GM21360 (cell line): Measurements from ENCODE around the gene SAMD8.
"Not testable (repeated sequence)": the region's sequence is repeated elsewhere in the genome, so short reads cannot be mapped to it uniquely, and the experiment has no call there.

Experiments
- ATAC-seq: cut with Tn5 transposase; IDR thresholded peaks from one replicate; pipeline ENCODE4 v1.9.1; 2021; ENCODE audit warnings: mild to moderate bottlenecking, moderate library complexity; ENCODE audit not compliant: unreplicated experiment

Gene SAMD8

DNA sequence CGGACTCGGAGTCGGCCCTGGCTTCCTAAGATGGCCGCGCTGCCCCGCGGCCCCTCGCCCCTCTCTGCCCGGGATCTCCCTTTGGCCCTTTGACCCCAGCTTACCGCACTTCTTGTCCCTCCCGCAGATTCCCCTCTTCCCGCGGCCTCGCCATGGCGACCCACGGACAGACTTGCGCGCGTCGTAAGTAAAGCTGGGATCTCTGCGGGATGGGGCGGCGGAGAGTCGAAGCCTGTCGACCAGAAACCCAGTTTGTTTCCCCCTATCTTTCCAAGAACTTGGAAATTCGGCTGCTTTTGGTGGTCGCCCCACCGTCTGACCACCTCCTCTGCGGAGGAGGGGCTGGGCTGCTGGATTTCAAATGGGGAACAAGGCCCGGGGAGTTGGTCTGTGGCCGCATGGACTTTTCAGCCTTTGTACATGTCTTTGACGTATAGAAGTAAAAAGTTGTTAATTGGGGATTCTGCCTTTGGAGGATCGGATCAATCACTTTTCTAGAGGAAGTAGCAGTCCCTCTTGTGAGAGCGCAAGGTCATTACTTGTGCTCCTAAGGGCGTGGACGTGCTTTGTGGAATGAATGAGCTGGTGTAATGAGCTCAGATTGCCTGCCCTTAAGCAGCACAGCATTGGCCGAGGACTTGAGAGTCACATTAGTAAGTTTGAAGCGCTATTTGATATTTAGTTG is 99.7 kb downstream of the SAMD8 start:
- ATAC-seq, result no peak

DNA sequence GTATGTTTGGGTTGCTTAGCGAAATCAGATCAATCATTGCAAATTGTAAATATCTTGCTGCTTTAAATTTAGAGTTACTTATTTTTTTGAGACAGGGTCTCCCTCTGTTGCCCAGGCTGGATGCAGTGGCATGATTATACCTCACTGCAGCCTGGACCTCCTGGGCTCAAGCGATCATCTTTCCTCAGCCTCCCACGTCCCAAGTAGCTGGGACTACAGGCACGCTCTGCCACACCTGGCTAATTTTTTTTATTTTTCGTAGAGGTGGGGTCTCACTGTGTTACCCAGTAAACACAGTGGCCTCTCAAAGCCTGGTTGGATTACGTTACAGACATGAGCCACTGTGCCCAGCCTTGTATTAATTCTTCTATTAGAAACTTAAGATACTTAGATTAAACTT is 100.9 kb downstream of the SAMD8 start:
- ATAC-seq, result no peak

DNA sequence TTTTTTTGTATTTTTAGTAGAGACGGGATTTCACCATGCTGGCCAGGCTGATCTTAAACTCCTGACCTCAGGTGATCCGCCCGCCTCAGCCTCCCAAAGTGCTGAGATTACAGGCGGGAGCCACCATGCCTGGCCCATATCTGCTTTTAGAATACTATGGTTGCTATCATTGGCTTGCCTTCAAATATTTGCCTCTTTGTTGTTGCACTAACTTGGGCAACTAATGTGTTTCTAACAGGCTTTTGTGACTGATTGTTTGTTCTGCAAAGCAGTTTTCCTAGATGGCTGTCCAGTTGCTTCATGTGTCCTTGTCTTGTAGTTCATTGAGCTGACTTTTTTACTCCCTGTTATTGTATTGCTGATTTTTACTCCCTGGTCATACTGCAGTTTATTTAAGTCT is 108.8 kb downstream of the SAMD8 start:
- ATAC-seq, result no peak

DNA sequence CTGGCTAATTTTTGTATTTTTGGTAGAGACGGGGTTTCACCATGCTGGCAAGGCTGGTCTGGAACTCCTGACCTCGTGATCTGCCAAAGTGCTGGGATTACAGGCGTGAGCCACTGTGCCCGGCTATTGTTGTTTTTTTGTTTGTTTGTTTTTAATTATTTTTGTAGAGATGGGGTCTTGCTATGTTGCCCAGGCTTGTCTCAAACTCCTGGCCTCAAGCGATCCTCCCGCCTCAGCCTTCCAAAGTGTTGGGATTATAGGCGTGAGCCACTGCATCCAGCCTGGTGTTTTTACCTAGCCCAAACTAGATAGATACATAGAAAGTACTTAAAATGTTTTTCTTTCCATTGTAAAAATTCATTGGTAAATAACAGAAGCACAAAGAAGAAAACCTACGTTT is 110.0 kb downstream of the SAMD8 start:
- ATAC-seq, result not testable (repeated sequence)

DNA sequence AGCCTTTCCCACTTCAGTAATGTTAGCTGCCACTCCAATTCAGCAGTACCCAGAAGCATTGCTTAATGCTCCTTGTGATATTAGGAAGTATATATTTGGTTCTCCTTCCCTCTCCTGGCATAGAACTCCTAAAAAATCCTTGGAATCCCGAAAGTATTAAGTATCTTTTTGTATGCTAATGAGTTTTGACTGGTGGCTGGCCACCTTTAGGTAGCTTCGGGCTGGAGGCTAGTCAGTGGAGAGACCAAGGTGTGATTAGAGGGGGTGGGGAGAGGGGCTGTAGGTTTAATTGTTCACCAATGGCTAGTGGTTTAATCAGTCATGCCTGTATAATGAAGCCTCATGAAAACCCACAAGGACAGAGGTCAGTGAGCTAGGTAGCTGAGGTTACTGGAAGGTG is 112.1 kb downstream of the SAMD8 start:
- ATAC-seq, result no peak

DNA sequence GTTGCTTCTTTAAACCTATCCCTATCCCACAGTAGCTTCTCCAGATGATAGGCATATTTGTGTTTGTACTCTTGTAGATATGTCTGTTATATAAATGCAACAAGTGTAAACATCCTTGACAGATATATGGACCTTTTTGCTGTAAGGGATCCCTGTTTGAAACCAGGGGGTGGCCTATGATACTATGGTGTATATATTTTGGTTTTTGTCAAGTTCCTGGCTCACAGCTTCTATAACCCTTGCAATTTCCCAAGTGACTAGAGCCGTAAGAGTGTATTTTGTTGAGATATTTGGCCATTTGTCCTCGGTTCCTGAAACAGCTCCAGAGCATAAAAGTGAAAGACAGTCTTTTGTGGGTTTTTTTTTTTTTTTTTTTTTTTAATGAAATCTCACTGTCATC is 114.6 kb downstream of the SAMD8 start:
- ATAC-seq, result no peak

DNA sequence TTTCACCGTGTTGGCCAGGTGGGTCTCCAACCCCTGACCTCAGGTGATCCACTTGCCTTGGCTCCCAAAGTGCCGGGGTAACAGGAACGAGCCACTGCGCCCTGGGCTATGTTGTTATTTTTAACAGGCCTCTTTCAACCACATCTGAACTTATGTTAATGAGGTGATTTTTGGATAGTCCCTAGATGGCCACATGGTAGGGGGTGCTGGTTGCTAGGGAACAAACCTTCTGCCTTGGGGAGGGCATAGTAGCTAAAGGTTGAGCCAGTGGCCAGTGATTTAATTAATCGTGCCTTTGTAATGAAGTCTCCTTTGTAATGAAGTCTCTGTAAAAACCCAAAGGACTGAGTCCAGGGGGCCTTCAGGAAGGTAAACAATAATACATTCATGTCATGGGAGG is 115.2 kb downstream of the SAMD8 start:
- no peak for ATAC-seq

DNA sequence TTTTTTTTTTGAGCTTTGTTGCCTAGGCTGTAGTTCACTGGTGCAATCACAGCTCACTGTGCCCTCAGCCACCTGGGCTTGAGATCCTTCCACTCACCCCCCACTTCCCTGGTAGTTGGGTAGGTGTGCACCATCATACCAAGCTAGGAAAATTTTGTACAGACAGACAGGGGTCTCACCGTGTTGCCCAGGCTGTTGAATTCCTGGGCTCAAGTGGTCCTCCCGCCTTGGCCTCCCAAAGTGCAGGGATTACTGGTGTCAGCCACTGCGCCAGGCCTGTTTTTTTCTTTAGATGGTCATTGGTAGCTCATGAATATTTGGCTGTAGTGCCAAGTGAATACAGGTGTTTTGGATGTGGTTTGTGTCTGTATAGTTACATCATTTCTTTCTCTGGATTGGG is 116.8 kb downstream of the SAMD8 start:
- ATAC-seq, result no peak

DNA sequence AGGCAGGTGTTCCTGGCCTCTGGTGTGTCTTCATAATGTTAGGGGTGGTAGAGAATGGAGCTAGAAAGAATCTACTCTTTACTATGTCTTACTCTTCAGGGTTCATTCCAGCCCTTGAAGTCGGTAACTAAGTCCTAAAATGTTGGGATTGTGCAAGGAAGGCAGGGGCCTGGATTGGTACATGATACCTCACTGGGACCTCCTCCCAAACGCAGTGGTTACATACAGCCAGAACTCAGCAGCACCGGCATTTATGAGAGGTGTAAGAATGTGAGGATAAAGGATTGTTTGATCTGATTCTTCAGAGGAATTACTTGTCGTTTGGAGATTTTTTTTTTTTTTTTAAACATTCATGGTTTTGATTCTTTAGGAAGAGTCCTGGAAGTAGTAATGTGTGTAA is 117.4 kb downstream of the SAMD8 start:
- no peak for ATAC-seq

DNA sequence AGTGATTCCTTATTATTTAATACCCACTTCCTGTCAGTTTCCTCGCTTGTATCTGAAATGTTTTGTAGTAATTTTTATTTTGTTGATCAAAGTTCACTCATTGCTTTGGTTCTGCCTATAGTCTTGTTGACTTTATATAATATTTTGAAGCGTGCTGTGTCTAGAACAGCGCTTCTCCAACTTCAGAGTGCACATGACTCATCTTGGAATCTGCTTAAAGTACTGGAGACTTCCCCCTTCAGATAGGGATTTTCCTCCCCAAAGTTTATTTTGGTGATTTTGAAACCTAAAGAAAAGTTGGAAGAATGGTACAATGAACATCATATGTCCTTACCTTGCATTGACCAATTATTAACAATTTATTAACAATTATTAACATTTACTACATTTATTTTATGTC is 118.5 kb downstream of the SAMD8 start:
- no peak for ATAC-seq

DNA sequence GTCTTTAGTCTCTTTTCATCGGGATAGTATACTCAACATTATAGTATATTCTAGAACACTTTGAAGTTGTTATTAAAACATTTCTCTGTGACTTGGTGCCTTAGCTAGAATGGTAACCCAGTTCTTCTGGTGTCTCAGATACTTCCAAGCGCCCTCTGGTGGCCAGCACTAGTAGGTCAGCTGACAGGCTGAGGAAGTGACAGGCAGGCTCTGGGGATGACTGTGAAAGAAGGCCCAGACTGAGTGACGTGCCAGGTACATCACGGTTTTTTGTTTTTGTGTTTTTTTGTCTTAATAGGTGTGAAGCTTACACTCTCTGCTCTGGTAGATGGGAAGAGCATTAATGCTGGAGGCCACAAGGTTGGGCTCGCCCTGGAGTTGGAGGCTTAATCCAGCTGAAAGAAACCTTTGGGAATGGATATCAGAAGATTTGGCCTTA is 119.2 kb downstream of the SAMD8 start:
- no peak for ATAC-seq
